ENCODE measurements around the gene OR4F15. TPM values are rescaled to one million over a fixed set of nuclear protein-coding genes. Genes with fewer than 3 reads are reported as not detected.

The OR4F15 gene
- total and polyA plus RNA-seq, 2 of the 4 experiments (the other 2 are of a cell fraction): 0.36 TPM; not detected in 1

DNA sequence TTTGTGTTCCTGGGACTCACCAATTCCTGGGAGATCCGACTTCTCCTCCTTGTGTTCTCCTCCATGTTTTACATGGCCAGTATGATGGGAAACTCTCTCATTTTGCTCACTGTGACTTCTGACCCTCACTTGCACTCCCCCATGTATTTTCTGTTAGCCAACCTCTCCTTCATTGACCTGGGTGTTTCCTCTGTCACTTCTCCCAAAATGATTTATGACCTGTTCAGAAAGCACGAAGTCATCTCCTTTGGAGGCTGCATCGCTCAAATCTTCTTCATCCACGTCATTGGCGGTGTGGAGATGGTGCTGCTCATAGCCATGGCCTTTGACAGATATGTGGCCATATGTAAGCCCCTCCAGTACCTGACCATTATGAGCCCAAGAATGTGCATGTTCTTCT lies 16.8 kb downstream of the OR4F15 start:
- Histone ChIP-seq H3K4me2 (ENCODE audit: low read depth, low read length) (no peak overlapping the region), H3K4me3 (ENCODE audit: insufficient read depth, low read depth, low read length) (no peak overlapping the region), H3K14ac (replicated peaks; ENCODE audit: low read depth, low read length) (peak overlapping the region; percentile 35), H3K23ac (ENCODE audit: low read depth, low read length) (no peak overlapping the region), H2BK5ac (ENCODE audit: low read depth, low read length, poor library complexity, severe bottlenecking) (peak overlapping the region; percentile 21), H4K91ac (ENCODE audit: insufficient read depth, low read depth, low read length) (peak overlapping the region; percentile 54), H2AK9ac (replicated peaks; ENCODE audit: low read depth, low read length, poor library complexity) (no peak overlapping the region), H3K9me1 (ENCODE audit: insufficient read depth, low read length) (no peaks in the 10 kb centered on the region; the same call in 1 of the 2 replicates), H3K27ac (ENCODE audit: insufficient read depth, low read length) (peak overlapping the region; percentile 22; the same call in 1 of the 2 replicates), H2AK5ac (ENCODE audit: low read depth, low read length) (peak overlapping the region; percentile 79; the same call in 1 of the 2 replicates), H3K9me3 (ENCODE audit: control insufficient read depth, insufficient read depth, low read length) (no peaks in the 10 kb centered on the region), H4K20me1 (ENCODE audit: insufficient read depth, low read length) (no peaks in the 10 kb centered on the region), H2BK120ac (ENCODE audit: low read depth, low read length) (peak overlapping the region; percentile 84), H2AFZ (replicated peaks; ENCODE audit: low read length, poor library complexity) (no peak overlapping the region), H3K18ac (ENCODE audit: low read depth, low read length) (peak overlapping the region; percentile 54; the same call in 1 of the 2 replicates), H3K79me1 (ENCODE audit: low read depth in 1 of 2, low read length in 2 of 2) (no peaks in the 10 kb centered on the region), H3K4me1 (ENCODE audit: control insufficient read depth, insufficient read depth, low read length) (no peaks in the 10 kb centered on the region), H3K56ac (ENCODE audit: extremely low read depth, insufficient read depth, low read length) (no peak overlapping the region; the same call in 1 of the 2 replicates), H3K4ac (ENCODE audit: low read depth, low read length) (peak overlapping the region; percentile 58), H2BK20ac (ENCODE audit: low read depth, low read length) (peak overlapping the region; percentile 87), H4K5ac (ENCODE audit: low read depth, low read length) (no peak overlapping the region), H3K27me3 (ENCODE audit: control insufficient read depth, insufficient read depth, low read length) (no peaks in the 10 kb centered on the region), H3K9ac (ENCODE audit: low read depth, low read length) (no peak overlapping the region), H2BK15ac (ENCODE audit: low read depth, low read length) (peak overlapping the region; percentile 82), H4K8ac (ENCODE audit: low read depth in 2 of 2, low read length in 2 of 2) (peak overlapping the region in 1 of 2 experiments; percentile 68; a peak in 1 of 4 replicates), H3K36me3 (ENCODE audit: control insufficient read depth, insufficient read depth, low read length) (no peaks in the 10 kb centered on the region)
- ChIA-PET CTCF (no interaction called here), POLR2A (ENCODE audit: unreplicated experiment) (no interaction called here)
- intact Hi-C loops (cut with micrococcal nuclease) (no loop called here), dilution Hi-C loops (cut with HindIII; ENCODE audit: low sequenced_read_pairs, unreplicated experiment) (no loop called here), in situ Hi-C loops (cut with MboI; ENCODE audit: low sequenced_read_pairs) (no loop called here)
- TF ChIP-seq POLR2A (IDR thresholded peaks at IDR 0.05; ENCODE audit: low read depth, low read length): no peak
- TF ChIP-seq MAFK (IDR thresholded peaks at IDR 0.05; ENCODE audit: low read depth, low read length): no peak
- TF ChIP-seq, protein P1, sequence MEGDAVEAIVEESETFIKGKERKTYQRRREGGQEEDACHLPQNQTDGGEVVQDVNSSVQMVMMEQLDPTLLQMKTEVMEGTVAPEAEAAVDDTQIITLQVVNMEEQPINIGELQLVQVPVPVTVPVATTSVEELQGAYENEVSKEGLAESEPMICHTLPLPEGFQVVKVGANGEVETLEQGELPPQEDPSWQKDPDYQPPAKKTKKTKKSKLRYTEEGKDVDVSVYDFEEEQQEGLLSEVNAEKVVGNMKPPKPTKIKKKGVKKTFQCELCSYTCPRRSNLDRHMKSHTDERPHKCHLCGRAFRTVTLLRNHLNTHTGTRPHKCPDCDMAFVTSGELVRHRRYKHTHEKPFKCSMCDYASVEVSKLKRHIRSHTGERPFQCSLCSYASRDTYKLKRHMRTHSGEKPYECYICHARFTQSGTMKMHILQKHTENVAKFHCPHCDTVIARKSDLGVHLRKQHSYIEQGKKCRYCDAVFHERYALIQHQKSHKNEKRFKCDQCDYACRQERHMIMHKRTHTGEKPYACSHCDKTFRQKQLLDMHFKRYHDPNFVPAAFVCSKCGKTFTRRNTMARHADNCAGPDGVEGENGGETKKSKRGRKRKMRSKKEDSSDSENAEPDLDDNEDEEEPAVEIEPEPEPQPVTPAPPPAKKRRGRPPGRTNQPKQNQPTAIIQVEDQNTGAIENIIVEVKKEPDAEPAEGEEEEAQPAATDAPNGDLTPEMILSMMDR (conservative IDR thresholded peaks at IDR 0.05; ENCODE audit: low read depth, low read length): no peak
- TF ChIP-seq MAZ (IDR thresholded peaks at IDR 0.05; ENCODE audit: borderline replicate concordance, low read depth, low read length): no peak
- TF ChIP-seq CEBPB (IDR thresholded peaks at IDR 0.05; ENCODE audit: low read depth, low read length): no peak
- no peak for TF ChIP-seq RFX5 (IDR thresholded peaks at IDR 0.05; ENCODE audit: low read depth, low read length)
- TF ChIP-seq, protein P2, sequence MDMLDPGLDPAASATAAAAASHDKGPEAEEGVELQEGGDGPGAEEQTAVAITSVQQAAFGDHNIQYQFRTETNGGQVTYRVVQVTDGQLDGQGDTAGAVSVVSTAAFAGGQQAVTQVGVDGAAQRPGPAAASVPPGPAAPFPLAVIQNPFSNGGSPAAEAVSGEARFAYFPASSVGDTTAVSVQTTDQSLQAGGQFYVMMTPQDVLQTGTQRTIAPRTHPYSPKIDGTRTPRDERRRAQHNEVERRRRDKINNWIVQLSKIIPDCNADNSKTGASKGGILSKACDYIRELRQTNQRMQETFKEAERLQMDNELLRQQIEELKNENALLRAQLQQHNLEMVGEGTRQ (IDR thresholded peaks at IDR 0.05; ENCODE audit: low read depth, low read length): no peak
- no peak for TF ChIP-seq FOS (IDR thresholded peaks at IDR 0.05; ENCODE audit: low read depth, low read length)
- no peak for TF ChIP-seq CHD1 (IDR thresholded peaks at IDR 0.05; ENCODE audit: low read depth, low read length)
- TF ChIP-seq MXI1 (IDR thresholded peaks at IDR 0.05; ENCODE audit: borderline replicate concordance, low read depth, low read length): no peak
- TF ChIP-seq RCOR1 (IDR thresholded peaks at IDR 0.05; ENCODE audit: insufficient replicate concordance, low read length): no peak
- BruUV-seq (replicated peaks): no TSS peak
- ATAC-seq (ENCODE audit: low read depth): no peak
- no peak for DNase-seq
- 68% methylated on average over 4 of the region's 5 CpGs; no CpG with 5 or more reads in 1 of the 2 experiments for WGBS, 2 experiments (ENCODE audit: extremely low coverage in 2 of 2, insufficient read length in 1 of 2)

Data from IMR-90 (cell line).